ENCODE data around the gene BBS9.

DNA sequence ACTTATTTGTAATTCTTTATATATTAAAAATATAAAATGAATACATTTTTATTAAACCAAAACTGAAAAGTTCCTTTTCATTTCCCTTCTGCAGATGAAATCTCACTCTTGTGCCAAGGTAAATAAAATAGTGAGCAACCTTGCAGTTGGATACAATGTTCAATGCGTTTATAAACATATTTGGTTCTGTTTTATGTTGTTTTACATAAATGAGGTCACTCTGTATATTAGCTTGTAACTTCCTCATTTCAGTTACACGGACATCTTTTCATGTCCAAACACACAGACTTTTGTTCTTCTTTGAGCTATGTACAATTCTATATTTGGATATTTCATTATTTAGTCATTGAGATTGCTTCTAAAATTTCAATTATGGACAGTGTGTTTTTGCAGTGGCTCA, 107.7 kb downstream of the BBS9 start:
- TF ChIP-seq, protein P1, sequence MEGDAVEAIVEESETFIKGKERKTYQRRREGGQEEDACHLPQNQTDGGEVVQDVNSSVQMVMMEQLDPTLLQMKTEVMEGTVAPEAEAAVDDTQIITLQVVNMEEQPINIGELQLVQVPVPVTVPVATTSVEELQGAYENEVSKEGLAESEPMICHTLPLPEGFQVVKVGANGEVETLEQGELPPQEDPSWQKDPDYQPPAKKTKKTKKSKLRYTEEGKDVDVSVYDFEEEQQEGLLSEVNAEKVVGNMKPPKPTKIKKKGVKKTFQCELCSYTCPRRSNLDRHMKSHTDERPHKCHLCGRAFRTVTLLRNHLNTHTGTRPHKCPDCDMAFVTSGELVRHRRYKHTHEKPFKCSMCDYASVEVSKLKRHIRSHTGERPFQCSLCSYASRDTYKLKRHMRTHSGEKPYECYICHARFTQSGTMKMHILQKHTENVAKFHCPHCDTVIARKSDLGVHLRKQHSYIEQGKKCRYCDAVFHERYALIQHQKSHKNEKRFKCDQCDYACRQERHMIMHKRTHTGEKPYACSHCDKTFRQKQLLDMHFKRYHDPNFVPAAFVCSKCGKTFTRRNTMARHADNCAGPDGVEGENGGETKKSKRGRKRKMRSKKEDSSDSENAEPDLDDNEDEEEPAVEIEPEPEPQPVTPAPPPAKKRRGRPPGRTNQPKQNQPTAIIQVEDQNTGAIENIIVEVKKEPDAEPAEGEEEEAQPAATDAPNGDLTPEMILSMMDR (IDR thresholded peaks at IDR 0.05) = no peak
- TF ChIP-seq POLR2A (IDR thresholded peaks at IDR 0.05) = no peak

Data from suprapubic skin (tissue), 3 donors.